Naive B cell (primary cell): ENCODE data around the gene HTT. TPM values are rescaled to one million over a fixed set of nuclear protein-coding genes. Genes with fewer than 3 reads are reported as not detected.
"Not testable (repeated sequence)": the region's sequence is repeated elsewhere in the genome, so short reads cannot be mapped to it uniquely, and the experiment has no call there.

Experiments used
- ATAC-seq, 2 donors: fragments of 150-1000 bp; cut with Tn5 transposase; 2 replicates each; pipeline ENCODE4 v1.10.0; 2021; ENCODE audit warnings: low read depth in 2 of 2, mild to moderate bottlenecking in 2 of 2, moderate library complexity in 2 of 2
- DNase-seq: peaks from one replicate; pipeline ENCODE4 v3.0.0; 2022
- H3K27ac Mint-ChIP-seq, 6 donors: one replicate each; pipeline ENCODE4 v1.8.0; 2020 to 2022; ENCODE audit warnings: mild to moderate bottlenecking in 6 of 6, mixed read lengths in 6 of 6, moderate library complexity in 5 of 6, inconsistent platforms in 2 of 6
- H3K27me3 Mint-ChIP-seq, 3 donors: one replicate each; pipeline ENCODE4 v1.8.0; 2021 to 2022; ENCODE audit warnings: mixed read lengths in 3 of 3, mild to moderate bottlenecking in 1 of 3
- H3K36me3 Mint-ChIP-seq, 2 donors: one replicate each; pipeline ENCODE4 v1.8.0; 2020 to 2022; ENCODE audit warnings: mixed read lengths in 2 of 2, inconsistent platforms in 1 of 2, mild to moderate bottlenecking in 1 of 2
- H3K4me1 Mint-ChIP-seq, 3 donors: one replicate each; pipeline ENCODE4 v1.8.0; 2020 to 2022; ENCODE audit warnings: mixed read lengths in 3 of 3, inconsistent platforms in 1 of 3, mild to moderate bottlenecking in 1 of 3, moderate library complexity in 1 of 3
- H3K4me3 Mint-ChIP-seq, 8 donors: one replicate each; pipeline ENCODE4 v1.8.0; 2020 to 2022; ENCODE audit warnings: mild to moderate bottlenecking in 8 of 8, mixed read lengths in 8 of 8, moderate library complexity in 8 of 8, inconsistent platforms in 2 of 8
- H3K9me3 Mint-ChIP-seq, 7 donors: one replicate each; pipeline ENCODE4 v1.8.0; 2020 to 2022; ENCODE audit warnings: mixed read lengths in 7 of 7, mild to moderate bottlenecking in 5 of 7, inconsistent platforms in 2 of 7, moderate library complexity in 1 of 7
- polyA plus RNA-seq, 6 donors: library from polyadenylated mRNA; unstranded; fragments of 300-500 nt; fragmentation: Illumina TruSeq; gene quantifications; one replicate each; pipeline ENCODE4 v1.2.3, GENCODE V29; 2021; ENCODE audit warnings: low read depth in 6 of 6

The HTT gene
- polyA plus RNA-seq, 6 donors from 2014 or later: 8.7 to 15.4 (median 11.0) TPM

- ATAC-seq (peak; percentile 30 to 33), DNase-seq (peak; percentile 68)
- H3K27me3 Mint-ChIP-seq: no peaks in the 10 kb centered on the region
- H3K27ac Mint-ChIP-seq: peak overlapping the region; percentile 41 to 86 (median 78)
- H3K36me3 Mint-ChIP-seq: no peaks in the 10 kb centered on the region
- H3K9me3 Mint-ChIP-seq: no peaks in the 10 kb centered on the region
- peaks cover 42 to 63% (median 44%) of the 10 kb centered on the region in 3 donors for H3K4me1 Mint-ChIP-seq
- peak overlapping the region; percentile 48 to 87 (median 69) for H3K4me3 Mint-ChIP-seq
These were observed 3.3 kb downstream of the HTT start for GRCh38 chr4:3077796-3078195.

- H3K4me1 Mint-ChIP-seq: peaks cover 47 to 76% (median 50%) of the 10 kb centered on the region in 3 donors
- H3K27me3 Mint-ChIP-seq: no peaks in the 10 kb centered on the region
- ATAC-seq (peak; percentile 70), DNase-seq (peak; percentile 48)
- H3K27ac Mint-ChIP-seq: peak overlapping the region in 5 of 6 donors; percentile 10 to 79 (median 36)
- H3K4me3 Mint-ChIP-seq: peak overlapping the region in 7 of 8 donors; percentile 13 to 69 (median 67)
- H3K36me3 Mint-ChIP-seq: peaks cover 0 to 8% of the 10 kb centered on the region in 2 donors
- H3K9me3 Mint-ChIP-seq: no peaks in the 10 kb centered on the region
These were observed 5.2 kb downstream of the HTT start for GRCh38 chr4:3079694-3080123.

- Mint-ChIP-seq H3K4me1 (peaks cover 39 to 69% (median 42%) of the 10 kb centered on the region in 3 donors), H3K4me3 (no peak overlapping the region)
These were observed 8.5 kb downstream of the HTT start for GRCh38 chr4:3082925-3083515.

GRCh38 chr4:3083732-3084131, 9.3 kb downstream of the HTT start:
- Mint-ChIP-seq H3K27ac (peak overlapping the region in 1 of 6 donors; percentile 12), H3K36me3 (peaks cover 9 to 12% of the 10 kb centered on the region in 2 donors), H3K4me1 (peaks cover 35 to 64% (median 37%) of the 10 kb centered on the region in 3 donors), H3K4me3 (no peak overlapping the region), H3K27me3 (no peaks in the 10 kb centered on the region), H3K9me3 (no peaks in the 10 kb centered on the region)
- DNase-seq (no peak), ATAC-seq (no peak)

More at GRCh38 chr4:3082925-3083515, 8.5 kb downstream of the HTT start:
- no peaks in the 10 kb centered on the region for H3K27me3 Mint-ChIP-seq
- no peaks in the 10 kb centered on the region for H3K9me3 Mint-ChIP-seq
- peaks cover 4 to 8% of the 10 kb centered on the region in 2 donors for H3K36me3 Mint-ChIP-seq
- H3K27ac Mint-ChIP-seq: no peak overlapping the region
- ATAC-seq: no peak
- DNase-seq: no peak

DNA sequence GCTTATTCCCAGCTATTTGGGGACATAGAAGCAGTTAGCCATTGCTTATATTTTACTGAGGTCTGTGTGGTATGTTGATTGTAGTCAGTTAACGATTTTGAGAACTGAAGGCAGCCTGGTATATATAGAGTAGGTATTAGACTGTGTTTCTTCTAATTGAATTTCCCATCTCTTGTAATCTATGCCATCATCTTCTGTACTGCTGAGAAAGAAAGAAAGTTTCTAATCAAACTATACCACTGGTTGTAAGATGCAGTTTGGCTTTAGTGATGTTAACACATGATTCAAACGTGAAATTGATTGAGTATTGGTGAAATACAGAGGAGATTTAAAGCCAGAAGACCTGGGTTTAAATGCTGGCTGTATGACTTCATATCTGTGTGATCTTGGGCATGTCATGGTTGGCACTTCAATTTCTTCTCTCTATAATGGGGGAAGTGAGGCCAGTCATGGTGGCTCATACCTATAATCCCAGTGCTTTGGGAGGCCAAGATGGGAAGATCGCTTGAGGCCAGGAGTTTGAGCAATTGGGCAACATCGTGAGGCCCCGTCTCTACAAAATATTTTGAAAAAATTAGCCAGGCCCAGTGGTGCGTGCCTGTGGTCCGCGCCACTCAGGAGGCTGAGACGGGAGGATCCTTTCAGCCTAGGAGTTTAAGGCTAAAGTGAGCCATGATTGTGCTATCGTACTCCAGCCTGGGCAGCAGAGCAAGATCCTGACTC, 11.6 kb downstream of the HTT start:
- Mint-ChIP-seq H3K27me3 (no peaks in the 10 kb centered on the region), H3K27ac (peak overlapping the region in 2 of 6 donors; percentile 64 to 76), H3K9me3 (no peaks in the 10 kb centered on the region), H3K36me3 (peaks cover 17 to 18% of the 10 kb centered on the region in 2 donors), H3K4me3 (no peak overlapping the region), H3K4me1 (peaks cover 18 to 42% (median 20%) of the 10 kb centered on the region in 3 donors)
- ATAC-seq (no peak), DNase-seq (no peak)

- Mint-ChIP-seq H3K9me3 (no peaks in the 10 kb centered on the region), H3K36me3 (peaks cover 17 to 18% of the 10 kb centered on the region in 2 donors), H3K4me3 (no peak overlapping the region), H3K27me3 (no peaks in the 10 kb centered on the region), H3K4me1 (peaks cover 18 to 41% (median 20%) of the 10 kb centered on the region in 3 donors), H3K27ac (peak overlapping the region in 3 of 6 donors; percentile 16 to 66 (median 17))
- no peak for ATAC-seq
- DNase-seq: no peak
These were observed 12.8 kb downstream of the HTT start for GRCh38 chr4:3087115-3087797.

DNA sequence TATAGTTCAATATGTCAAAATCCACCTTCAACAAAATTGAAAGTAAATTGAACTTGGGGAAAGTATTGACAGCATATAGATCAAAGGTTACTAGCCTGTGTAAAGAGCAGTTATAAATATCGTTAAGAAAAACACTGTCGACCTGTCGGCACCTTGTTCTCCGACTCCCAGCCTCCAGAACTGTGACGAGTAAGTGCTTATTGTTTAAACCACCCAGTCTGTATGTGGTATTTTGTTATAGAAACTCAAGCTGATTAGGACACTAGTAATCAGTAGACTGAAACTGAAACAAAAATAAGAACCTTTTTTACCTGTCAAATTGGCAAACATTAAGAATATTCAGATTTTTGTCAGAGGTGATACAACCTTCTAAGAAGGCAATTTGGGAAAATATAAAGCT, 17.0 kb downstream of the HTT start:
- Mint-ChIP-seq H3K27me3 (no peaks in the 10 kb centered on the region), H3K9me3 (no peaks in the 10 kb centered on the region), H3K4me1 (peaks cover 4 to 8% (median 7%) of the 10 kb centered on the region in 3 donors), H3K36me3 (peaks cover 23 to 33% of the 10 kb centered on the region in 2 donors), H3K4me3 (no peak overlapping the region), H3K27ac (peak overlapping the region in 3 of 6 donors; percentile 1 to 81 (median 12))
- DNase-seq (no peak), ATAC-seq (no peak)

GRCh38 chr4:3094701-3095100, 20.2 kb downstream of the HTT start:
- H3K27ac Mint-ChIP-seq: not testable (repeated sequence)

GRCh38 chr4:3096202-3096601, 21.7 kb downstream of the HTT start:
- Mint-ChIP-seq H3K27me3 (no peaks in the 10 kb centered on the region), H3K36me3 (peaks cover 12 to 40% of the 10 kb centered on the region in 2 donors), H3K4me1 (peaks cover 0 to 22% (median 12%) of the 10 kb centered on the region in 3 donors), H3K27ac (peak overlapping the region in 3 of 6 donors; percentile 9 to 69 (median 44)), H3K9me3 (no peaks in the 10 kb centered on the region), H3K4me3 (no peak overlapping the region)
- DNase-seq: no peak
- no peak for ATAC-seq

More at GRCh38 chr4:3094701-3095100, 20.2 kb downstream of the HTT start:
- peaks cover 11 to 29% of the 10 kb centered on the region in 2 donors for H3K36me3 Mint-ChIP-seq
- ATAC-seq, H3K9me3 Mint-ChIP-seq, H3K27me3 Mint-ChIP-seq, H3K4me3 Mint-ChIP-seq, DNase-seq: not testable (repeated sequence)
- peaks cover 0 to 18% (median 7%) of the 10 kb centered on the region in 3 donors for H3K4me1 Mint-ChIP-seq

GRCh38 chr4:3098346-3098745, 23.9 kb downstream of the HTT start:
- H3K4me3 Mint-ChIP-seq: no peak overlapping the region
- peaks cover 3 to 25% (median 13%) of the 10 kb centered on the region in 3 donors for H3K4me1 Mint-ChIP-seq
- H3K27me3 Mint-ChIP-seq: no peaks in the 10 kb centered on the region
- H3K36me3 Mint-ChIP-seq: peaks cover 19 to 47% of the 10 kb centered on the region in 2 donors
- DNase-seq (no peak), ATAC-seq (no peak)
- H3K9me3 Mint-ChIP-seq: no peaks in the 10 kb centered on the region
- H3K27ac Mint-ChIP-seq: peak overlapping the region in 2 of 6 donors; percentile 23 to 36

GRCh38 chr4:3106339-3107186, 32.1 kb downstream of the HTT start:
- peak overlapping the region; percentile 14 to 88 (median 45) for H3K27ac Mint-ChIP-seq
- ATAC-seq (peak; percentile 99), DNase-seq (peak; percentile 70)
- no peaks in the 10 kb centered on the region for H3K27me3 Mint-ChIP-seq
- H3K4me3 Mint-ChIP-seq: no peak overlapping the region
- H3K4me1 Mint-ChIP-seq: peaks cover 10 to 16% (median 12%) of the 10 kb centered on the region in 3 donors
- peaks cover 24 to 25% of the 10 kb centered on the region in 2 donors for H3K36me3 Mint-ChIP-seq
- no peaks in the 10 kb centered on the region for H3K9me3 Mint-ChIP-seq

DNA sequence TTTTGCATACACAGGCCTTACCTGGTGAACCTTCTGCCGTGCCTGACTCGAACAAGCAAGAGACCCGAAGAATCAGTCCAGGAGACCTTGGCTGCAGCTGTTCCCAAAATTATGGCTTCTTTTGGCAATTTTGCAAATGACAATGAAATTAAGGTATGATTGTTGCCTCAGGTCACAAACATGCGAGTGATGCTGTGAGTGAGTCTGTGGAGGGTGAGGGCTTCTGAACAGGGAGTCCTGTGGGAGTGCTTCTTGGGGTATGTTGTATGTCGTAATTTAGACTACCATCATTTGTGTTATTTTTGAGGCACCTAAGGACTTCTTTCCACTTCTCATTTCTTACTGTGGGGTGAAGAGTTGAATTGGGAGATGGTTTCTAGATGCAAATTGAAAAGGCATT, 32.8 kb downstream of the HTT start:
- no peak overlapping the region for H3K27ac Mint-ChIP-seq
- no peak overlapping the region for H3K4me3 Mint-ChIP-seq
- DNase-seq (no peak), ATAC-seq (no peak)
- peaks cover 6 to 12% (median 7%) of the 10 kb centered on the region in 3 donors for H3K4me1 Mint-ChIP-seq
- peaks cover 22 to 24% of the 10 kb centered on the region in 2 donors for H3K36me3 Mint-ChIP-seq
- H3K9me3 Mint-ChIP-seq: no peaks in the 10 kb centered on the region
- no peaks in the 10 kb centered on the region for H3K27me3 Mint-ChIP-seq
